DMS53 treated with DMSO at 0.1 percent for 48 hours (cell line): ENCODE results near the gene CALR.
"Not testable (repeated sequence)": the region's sequence is repeated elsewhere in the genome, so short reads cannot be mapped to it uniquely, and the experiment has no call there.

ENCODE experiments used
- DNase-seq: peaks from one replicate; lab custom pipeline; 2025; ENCODE audit not compliant: unreplicated experiment; lab: John Stamatoyannopoulos, UW

Gene CALR

GRCh38 chr19:12933287-12934072 is 4.9 kb upstream of the CALR start, which contains the start of gene FARSA:
Gene FARSA, minus strand, starts transcription at chr19:12933711. Its CDS starts 15 bp downstream, at chr19:12933696.
- DNase-seq = peak; percentile 62

- no peak for DNase-seq
These were observed 3.3 kb upstream of the CALR start for GRCh38 chr19:12935071-12935470.

GRCh38 chr19:12936582-12936981 is 1.8 kb upstream of the CALR start:
- no peak for DNase-seq

GRCh38 chr19:12937093-12937926 is 1.1 kb upstream of the CALR start:
- DNase-seq = no peak

GRCh38 chr19:12938779-12939601 is 581 bp downstream of the CALR start:
- no peak for DNase-seq

GRCh38 chr19:12939975-12940423 is 1.6 kb downstream of the CALR start:
- no peak for DNase-seq

GRCh38 chr19:12940897-12941296 is 2.5 kb downstream of the CALR start:
- DNase-seq = no peak

- no peak for DNase-seq
These were observed 5.1 kb downstream of the CALR start for GRCh38 chr19:12943437-12944044.

- no peak for DNase-seq
These were observed 5.8 kb downstream of the CALR start for GRCh38 chr19:12944104-12944674.

- DNase-seq = peak; percentile 85
These were observed 7.2 kb downstream of the CALR start, which contains the start of gene RAD23A for GRCh38 chr19:12945479-12946091. Gene RAD23A, plus strand, starts transcription at chr19:12945862. Its CDS starts 87 bp downstream, at chr19:12945949.

- peak; percentile 22 for DNase-seq
These were observed 7.8 kb downstream of the CALR start for GRCh38 chr19:12946092-12946721.

- DNase-seq = no peak
These were observed 8.5 kb downstream of the CALR start for GRCh38 chr19:12946731-12947496.

- no peak for DNase-seq
These were observed 9.5 kb downstream of the CALR start for GRCh38 chr19:12947702-12948611.

- no peak for DNase-seq
These were observed 10.4 kb downstream of the CALR start for GRCh38 chr19:12948612-12949362.

GRCh38 chr19:12949363-12950283 is 11.2 kb downstream of the CALR start:
- DNase-seq = no peak

- not testable (repeated sequence) for DNase-seq
These were observed 13.6 kb downstream of the CALR start for GRCh38 chr19:12952050-12952449.
